Osteoblast (primary cell): ENCODE measurements around the gene DPP9. TPM values are rescaled to one million over a fixed set of nuclear protein-coding genes. Genes with fewer than 3 reads are reported as not detected.

Experiments
- DNase-seq: peaks from one replicate; pipeline ENCODE4 v3.0.0; 2011; ENCODE audit warnings: low spot score, mixed read lengths; ENCODE audit not compliant: insufficient read length; ENCODE audit errors: missing footprints
- H2AFZ ChIP-seq: 2 replicates; pipeline ENCODE4 v1.6.0; 2011; ENCODE audit warnings: mild to moderate bottlenecking, low read length
- H3K27ac ChIP-seq: 2 replicates; pipeline ENCODE4 v1.5.1; 2011; ENCODE audit warnings: mild to moderate bottlenecking, low read depth, low read length, moderate library complexity
- H3K27me3 ChIP-seq: 2 replicates; pipeline ENCODE4 v1.6.0; 2012; ENCODE audit warnings: mild to moderate bottlenecking, control low read depth, inconsistent platforms, low read length, moderate library complexity; ENCODE audit not compliant: insufficient read depth
- H3K36me3 ChIP-seq: 2 replicates; pipeline ENCODE4 v1.5.1; 2011; ENCODE audit warnings: mild to moderate bottlenecking, low read length, control low read depth, moderate library complexity; ENCODE audit not compliant: insufficient read depth
- H3K4me1 ChIP-seq: 2 replicates; pipeline ENCODE4 v1.5.1; 2011; ENCODE audit warnings: mild to moderate bottlenecking, low read length, control low read depth, moderate library complexity; ENCODE audit not compliant: insufficient read depth
- H3K4me2 ChIP-seq: 2 replicates; pipeline ENCODE4 v1.6.0; 2011; ENCODE audit warnings: mild to moderate bottlenecking, low read length; ENCODE audit not compliant: insufficient read depth
- H3K4me3 ChIP-seq: fragments of 200-600 bp; sonication (generic); 3 replicates; pipeline ENCODE4 v1.5.1; 2012; ENCODE audit warnings: mild to moderate bottlenecking, low read length, inconsistent platforms; ENCODE audit not compliant: insufficient read depth
- H3K79me2 ChIP-seq: 2 replicates; pipeline ENCODE4 v1.6.0; 2012; ENCODE audit warnings: mild to moderate bottlenecking, low read length, control low read depth, inconsistent platforms; ENCODE audit not compliant: insufficient read depth
- H3K9me3 ChIP-seq: 2 replicates; pipeline ENCODE4 v1.5.1; 2011; ENCODE audit warnings: low read depth, low read length, control low read depth
- H4K20me1 ChIP-seq: 2 replicates; pipeline ENCODE4 v1.6.0; 2012; ENCODE audit warnings: mild to moderate bottlenecking, low read length, control low read depth; ENCODE audit not compliant: insufficient read depth
- CTCF ChIP-seq: IDR thresholded peaks from 2 replicates; pipeline ENCODE4 v1.5.1; 2011; ENCODE audit warnings: mild to moderate bottlenecking, low read depth, low read length, moderate library complexity; ENCODE audit errors: extremely low read depth
- total RNA-seq: library from RNA; depleted of rRNA; stranded (reverse); fragments of >200 nt; gene quantifications from 2 replicates; pipeline ENCODE4 v1.2.3, GENCODE V29; 2012

DPP9 gene
- total RNA-seq, 1 donor: 30.4 TPM

DNA sequence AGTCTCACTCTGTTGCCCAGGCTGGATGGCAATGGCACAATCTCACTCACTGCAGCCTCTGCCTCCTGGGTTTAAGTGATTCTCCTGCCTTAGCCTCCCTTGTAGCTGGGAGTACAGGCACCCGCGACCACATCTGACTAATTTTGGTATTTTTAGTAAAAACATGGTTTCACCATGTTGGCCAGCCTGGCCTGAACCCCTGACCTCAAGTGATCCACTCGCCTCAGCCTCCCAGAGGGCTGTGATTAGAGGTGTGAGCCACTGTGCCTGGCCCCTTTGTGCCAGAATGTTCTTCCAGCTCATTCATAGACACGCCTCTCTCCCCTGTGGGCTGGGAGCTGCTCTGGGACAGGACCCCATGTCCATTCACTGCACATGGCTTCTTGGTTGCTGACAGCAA, 62.6 kb downstream of the DPP9 start:
- peak overlapping the region; percentile 45 for H3K27ac ChIP-seq
- H3K4me3 ChIP-seq: no peak overlapping the region
- H3K9me3 ChIP-seq: peaks cover 4% of the 10 kb centered on the region
- peaks cover 4% of the 10 kb centered on the region for H3K4me1 ChIP-seq
- H3K36me3 ChIP-seq: peaks cover 58% of the 10 kb centered on the region
- no peak overlapping the region for H2AFZ ChIP-seq
- H3K79me2 ChIP-seq: peaks cover 14% of the 10 kb centered on the region
- H3K27me3 ChIP-seq: no peaks in the 10 kb centered on the region
- no peak for TF ChIP-seq CTCF
- no peak overlapping the region for H3K4me2 ChIP-seq
- no peak for DNase-seq
- peaks cover 32% of the 10 kb centered on the region for H4K20me1 ChIP-seq

- peaks cover 29% of the 10 kb centered on the region for H4K20me1 ChIP-seq
- peaks cover 4% of the 10 kb centered on the region for H3K9me3 ChIP-seq
- no peak overlapping the region for H3K4me3 ChIP-seq
- no peak overlapping the region for H2AFZ ChIP-seq
- peak; percentile 12 for TF ChIP-seq CTCF
- H3K27me3 ChIP-seq: no peaks in the 10 kb centered on the region
- peak; percentile 77 for DNase-seq
- H3K27ac ChIP-seq: no peak overlapping the region
- peaks cover 4% of the 10 kb centered on the region for H3K4me1 ChIP-seq
- H3K36me3 ChIP-seq: peaks cover 55% of the 10 kb centered on the region
- peaks cover 12% of the 10 kb centered on the region for H3K79me2 ChIP-seq
- H3K4me2 ChIP-seq: no peak overlapping the region
Measured at GRCh38 chr19:4660181-4660791, 63.4 kb downstream of the DPP9 start.

DNA sequence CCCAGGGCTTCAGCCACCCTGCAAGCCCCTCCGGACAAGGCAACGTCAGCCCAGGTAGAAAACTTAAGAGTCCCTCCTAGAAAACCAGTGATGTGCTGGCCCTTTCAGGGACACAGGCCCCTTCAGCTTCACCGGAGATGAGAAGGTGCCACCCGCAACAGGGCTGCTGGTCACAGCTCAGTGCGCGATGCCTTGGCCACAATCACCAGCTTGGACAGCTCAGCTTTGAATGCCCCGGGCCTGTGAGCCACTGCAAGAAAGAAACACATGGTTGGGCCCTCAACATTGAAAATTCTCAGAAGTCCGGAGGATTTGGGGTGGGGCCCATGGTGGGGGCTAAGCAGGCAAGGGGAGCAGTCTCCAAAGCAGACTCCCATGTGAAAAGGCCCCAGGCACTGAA, 65.8 kb downstream of the DPP9 start:
- Histone ChIP-seq H3K27me3 (no peaks in the 10 kb centered on the region), H3K4me1 (peaks cover 4% of the 10 kb centered on the region), H3K4me3 (no peak overlapping the region), H2AFZ (no peak overlapping the region), H3K27ac (no peak overlapping the region), H3K9me3 (peaks cover 4% of the 10 kb centered on the region), H4K20me1 (peaks cover 17% of the 10 kb centered on the region), H3K36me3 (peaks cover 43% of the 10 kb centered on the region), H3K79me2 (no peaks in the 10 kb centered on the region), H3K4me2 (no peak overlapping the region)
- DNase-seq: peak; percentile 35
- no peak for TF ChIP-seq CTCF

- DNase-seq: peak; percentile 45
- no peak overlapping the region for H3K4me3 ChIP-seq
- no peak for TF ChIP-seq CTCF
- no peak overlapping the region for H2AFZ ChIP-seq
- peaks cover 4% of the 10 kb centered on the region for H3K9me3 ChIP-seq
- H4K20me1 ChIP-seq: peaks cover 14% of the 10 kb centered on the region
- H3K4me1 ChIP-seq: peaks cover 4% of the 10 kb centered on the region
- no peaks in the 10 kb centered on the region for H3K79me2 ChIP-seq
- H3K4me2 ChIP-seq: no peak overlapping the region
- H3K36me3 ChIP-seq: peaks cover 45% of the 10 kb centered on the region
- no peaks in the 10 kb centered on the region for H3K27me3 ChIP-seq
- H3K27ac ChIP-seq: no peak overlapping the region
Measured at GRCh38 chr19:4657262-4657661, 66.4 kb downstream of the DPP9 start.
